Stimulated activated CD4-positive, alpha-beta T cell treated with anti-CD3 and anti-CD28 coated beads, Interleukin-4, amount 100 ng/mL, for 4 hours (primary cell): ENCODE measurements around the gene ARHGAP9.
A peak's percentile ranks its signal among the peaks of the same experiment; 100 is the strongest.
"Not testable (repeated sequence)": the region's sequence is repeated elsewhere in the genome, so short reads cannot be mapped to it uniquely, and the experiment has no call there.

Experiments
- DNase-seq, 2 experiments: peaks; one replicate each; pipeline ENCODE4 v3.0.0-alpha.2; 2020

Gene ARHGAP9

GRCh38 chr12:57431654-57432188 is 47.9 kb downstream of the ARHGAP9 start:
- no peak for DNase-seq

GRCh38 chr12:57430931-57431566 is 48.6 kb downstream of the ARHGAP9 start, which contains the start of gene R3HDM2:
Gene R3HDM2 (minus strand): TSS chr12:57431043. CDS start chr12:57310428, 120,615 bp downstream.
- DNase-seq, result peak; percentile 95

- peak in 1 of 2 experiments; percentile 39 for DNase-seq
Observed at GRCh38 chr12:57430112-57430930, 49.3 kb downstream of the ARHGAP9 start.

- no peak for DNase-seq
Observed at GRCh38 chr12:57429473-57430111, 50.1 kb downstream of the ARHGAP9 start.

GRCh38 chr12:57428965-57429364 is 50.7 kb downstream of the ARHGAP9 start:
- DNase-seq, result no peak

- DNase-seq, result not testable (repeated sequence)
Observed at GRCh38 chr12:57426948-57427347, 52.7 kb downstream of the ARHGAP9 start.
